Liver (tissue), 3 donors: ENCODE measurements around the gene BRICD5.

Source experiments
- ATF3 ChIP-seq: IDR thresholded peaks from 2 replicates; pipeline ENCODE4 v1.6.1; 2016; ENCODE audit warnings: antibody characterized with exemption
- FOXA1 ChIP-seq: IDR thresholded peaks from 2 replicates; pipeline ENCODE4 v1.6.1; 2016; ENCODE audit warnings: antibody characterized with exemption
- GABPA ChIP-seq, 2 donors: IDR thresholded peaks in 1 of 2; conservative IDR thresholded peaks in 1 of 2; 2 replicates each; pipeline ENCODE4 v1.6.1; 2016; ENCODE audit warnings: antibody characterized with exemption in 2 of 2, mild to moderate bottlenecking in 1 of 2, moderate library complexity in 1 of 2
- JUND ChIP-seq, 2 donors: IDR thresholded peaks; 2 replicates each; pipeline ENCODE4 v1.6.1; 2016; ENCODE audit warnings: antibody characterized with exemption in 2 of 2
- SP1 ChIP-seq: IDR thresholded peaks from 2 replicates; pipeline ENCODE4 v1.6.1; 2018; ENCODE audit warnings: antibody characterized with exemption, mild to moderate bottlenecking
- TAF1 ChIP-seq: conservative IDR thresholded peaks from 2 replicates; pipeline ENCODE4 v1.6.1; 2016; ENCODE audit warnings: antibody characterized with exemption, mild to moderate bottlenecking
- YY1 ChIP-seq: IDR thresholded peaks from 2 replicates; pipeline ENCODE4 v1.6.1; 2016; ENCODE audit warnings: antibody characterized with exemption, mild to moderate bottlenecking
- TF ChIP-seq, protein P1 (sequence below): fragments of 150-350 bp; IDR thresholded peaks from 2 replicates; pipeline ENCODE4 v1.5.1; 2017; ENCODE audit warnings: improper control_type of control experiment, low read depth, low read length; ENCODE audit not compliant: missing input control
- TF ChIP-seq, protein P2 (sequence below): IDR thresholded peaks from 2 replicates; pipeline ENCODE4 v1.6.1; 2016; ENCODE audit warnings: antibody characterized with exemption, mild to moderate bottlenecking
- donor health status: healthy.
- donor health status: healthy.

DNA sequence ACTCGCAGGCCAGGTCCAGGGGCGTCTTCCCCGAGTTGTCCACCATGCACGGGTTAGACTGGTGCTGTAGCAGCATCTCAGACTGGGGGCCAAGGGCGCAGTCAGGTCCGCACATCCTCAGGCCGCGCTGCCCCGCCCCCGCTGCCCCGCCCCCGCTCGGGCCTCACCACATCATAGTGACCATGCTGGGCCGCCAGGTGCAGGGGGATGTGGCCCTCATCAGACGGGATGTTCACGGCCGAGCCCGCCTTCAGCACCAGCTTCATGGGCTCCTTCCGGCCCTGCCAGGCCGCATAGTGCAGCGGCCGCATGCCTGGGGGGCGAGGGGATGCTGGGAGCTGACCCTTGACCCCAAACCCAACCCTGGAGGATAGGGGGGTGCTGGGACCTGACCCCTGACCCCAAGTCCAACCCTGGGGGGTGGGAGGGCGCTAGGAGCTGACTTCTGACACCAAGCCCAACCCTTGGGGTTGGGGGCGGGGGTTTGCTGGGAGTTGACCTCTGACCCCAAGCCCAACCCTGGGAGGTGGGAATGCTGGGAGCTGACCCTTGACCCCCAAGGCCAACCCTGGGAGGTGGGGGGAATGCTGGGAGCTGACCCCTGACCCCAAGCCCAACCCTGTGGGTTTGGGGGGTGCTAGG, 21.3 kb downstream of the BRICD5 start:
- TF ChIP-seq, protein P1, sequence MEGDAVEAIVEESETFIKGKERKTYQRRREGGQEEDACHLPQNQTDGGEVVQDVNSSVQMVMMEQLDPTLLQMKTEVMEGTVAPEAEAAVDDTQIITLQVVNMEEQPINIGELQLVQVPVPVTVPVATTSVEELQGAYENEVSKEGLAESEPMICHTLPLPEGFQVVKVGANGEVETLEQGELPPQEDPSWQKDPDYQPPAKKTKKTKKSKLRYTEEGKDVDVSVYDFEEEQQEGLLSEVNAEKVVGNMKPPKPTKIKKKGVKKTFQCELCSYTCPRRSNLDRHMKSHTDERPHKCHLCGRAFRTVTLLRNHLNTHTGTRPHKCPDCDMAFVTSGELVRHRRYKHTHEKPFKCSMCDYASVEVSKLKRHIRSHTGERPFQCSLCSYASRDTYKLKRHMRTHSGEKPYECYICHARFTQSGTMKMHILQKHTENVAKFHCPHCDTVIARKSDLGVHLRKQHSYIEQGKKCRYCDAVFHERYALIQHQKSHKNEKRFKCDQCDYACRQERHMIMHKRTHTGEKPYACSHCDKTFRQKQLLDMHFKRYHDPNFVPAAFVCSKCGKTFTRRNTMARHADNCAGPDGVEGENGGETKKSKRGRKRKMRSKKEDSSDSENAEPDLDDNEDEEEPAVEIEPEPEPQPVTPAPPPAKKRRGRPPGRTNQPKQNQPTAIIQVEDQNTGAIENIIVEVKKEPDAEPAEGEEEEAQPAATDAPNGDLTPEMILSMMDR = no peak
- TF ChIP-seq SP1 = no peak
- TF ChIP-seq, protein P2, sequence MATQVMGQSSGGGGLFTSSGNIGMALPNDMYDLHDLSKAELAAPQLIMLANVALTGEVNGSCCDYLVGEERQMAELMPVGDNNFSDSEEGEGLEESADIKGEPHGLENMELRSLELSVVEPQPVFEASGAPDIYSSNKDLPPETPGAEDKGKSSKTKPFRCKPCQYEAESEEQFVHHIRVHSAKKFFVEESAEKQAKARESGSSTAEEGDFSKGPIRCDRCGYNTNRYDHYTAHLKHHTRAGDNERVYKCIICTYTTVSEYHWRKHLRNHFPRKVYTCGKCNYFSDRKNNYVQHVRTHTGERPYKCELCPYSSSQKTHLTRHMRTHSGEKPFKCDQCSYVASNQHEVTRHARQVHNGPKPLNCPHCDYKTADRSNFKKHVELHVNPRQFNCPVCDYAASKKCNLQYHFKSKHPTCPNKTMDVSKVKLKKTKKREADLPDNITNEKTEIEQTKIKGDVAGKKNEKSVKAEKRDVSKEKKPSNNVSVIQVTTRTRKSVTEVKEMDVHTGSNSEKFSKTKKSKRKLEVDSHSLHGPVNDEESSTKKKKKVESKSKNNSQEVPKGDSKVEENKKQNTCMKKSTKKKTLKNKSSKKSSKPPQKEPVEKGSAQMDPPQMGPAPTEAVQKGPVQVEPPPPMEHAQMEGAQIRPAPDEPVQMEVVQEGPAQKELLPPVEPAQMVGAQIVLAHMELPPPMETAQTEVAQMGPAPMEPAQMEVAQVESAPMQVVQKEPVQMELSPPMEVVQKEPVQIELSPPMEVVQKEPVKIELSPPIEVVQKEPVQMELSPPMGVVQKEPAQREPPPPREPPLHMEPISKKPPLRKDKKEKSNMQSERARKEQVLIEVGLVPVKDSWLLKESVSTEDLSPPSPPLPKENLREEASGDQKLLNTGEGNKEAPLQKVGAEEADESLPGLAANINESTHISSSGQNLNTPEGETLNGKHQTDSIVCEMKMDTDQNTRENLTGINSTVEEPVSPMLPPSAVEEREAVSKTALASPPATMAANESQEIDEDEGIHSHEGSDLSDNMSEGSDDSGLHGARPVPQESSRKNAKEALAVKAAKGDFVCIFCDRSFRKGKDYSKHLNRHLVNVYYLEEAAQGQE = no peak
- no peak for TF ChIP-seq JUND (IDR thresholded peaks at IDR 0.05)
- TF ChIP-seq ATF3 = no peak
- TF ChIP-seq YY1 = no peak
- TF ChIP-seq GABPA (IDR thresholded peaks at IDR 0.05 in 1 of 2, conservative IDR thresholded peaks at IDR 0.05 in 1 of 2) = no peak
- TF ChIP-seq TAF1 = no peak
- TF ChIP-seq FOXA1 = no peak
